Fibroblast of skin of left biceps (primary cell): ENCODE data around the gene ACER3.
"Not testable (repeated sequence)": the region's sequence is repeated elsewhere in the genome, so short reads cannot be mapped to it uniquely, and the experiment has no call there.

Source experiments
- DNase-seq, 2 experiments: peaks; one replicate each; pipeline ENCODE4 v3.0.0-alpha.2; 2013; ENCODE audit warnings: low read depth in 2 of 2

ACER3 gene

DNA sequence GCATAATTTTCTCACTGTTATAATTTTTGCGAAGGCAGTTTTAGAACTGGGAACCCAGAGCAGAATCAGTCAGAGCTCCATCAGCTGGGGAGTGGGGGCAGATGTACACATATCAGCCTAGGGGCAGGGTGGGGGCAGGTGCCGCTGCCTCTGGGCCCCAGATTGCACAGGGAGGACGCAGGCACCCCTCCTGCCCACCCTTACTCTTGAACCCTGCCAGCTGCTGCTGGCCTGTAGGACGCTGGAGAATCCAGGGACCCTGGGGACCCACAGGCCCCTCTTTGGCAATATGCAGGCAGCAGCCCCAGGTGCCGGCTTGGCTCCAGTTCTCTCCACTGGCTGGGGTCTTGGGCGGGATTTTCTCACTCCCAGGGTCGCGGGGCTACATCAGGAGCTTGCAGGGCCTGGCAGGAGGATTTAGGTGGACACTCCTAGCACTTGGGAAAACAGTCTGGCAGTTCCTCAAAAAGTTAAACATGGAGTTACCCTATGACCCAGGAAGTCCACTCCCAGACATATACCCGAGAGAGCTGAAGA, 197.3 kb downstream of the ACER3 start:
- no peak for DNase-seq

DNA sequence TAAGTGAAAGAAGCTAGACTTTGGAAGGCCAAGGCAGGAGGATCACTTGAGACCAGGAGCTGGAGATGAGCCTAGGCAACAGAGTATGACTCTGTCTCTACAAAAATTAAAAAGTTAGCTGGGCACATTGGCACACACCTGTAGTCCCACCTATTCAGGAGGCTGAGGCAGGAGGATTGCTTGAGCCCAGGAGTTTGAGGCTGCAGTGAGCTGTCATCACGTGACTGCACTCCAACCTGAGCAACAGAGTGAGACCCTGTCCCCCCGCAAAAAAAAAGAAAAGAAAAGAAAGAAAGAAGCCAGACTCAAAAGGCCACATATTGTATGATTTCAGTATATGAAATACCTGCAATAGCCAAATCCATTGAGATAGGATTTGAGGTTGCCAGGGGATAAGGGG, 198.2 kb downstream of the ACER3 start:
- DNase-seq, result no peak

DNA sequence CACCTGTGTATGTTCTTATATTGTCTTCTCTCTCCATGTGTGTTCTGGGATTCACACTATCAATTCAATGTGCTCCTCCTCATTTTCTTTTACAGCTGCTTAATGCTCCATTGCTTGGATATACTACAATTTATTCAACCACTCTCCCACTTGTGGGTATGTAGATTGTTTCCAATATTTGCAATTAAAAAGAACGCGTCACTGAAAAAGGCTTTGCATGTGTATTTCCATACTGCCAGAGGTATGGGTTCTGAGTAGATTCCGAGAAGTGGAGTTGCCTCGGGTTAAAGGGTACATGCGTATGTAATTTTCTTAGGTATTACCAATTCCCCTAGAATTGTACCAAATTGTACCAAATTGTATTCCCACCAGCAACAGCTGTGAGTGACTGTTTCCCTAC, 199.1 kb downstream of the ACER3 start:
- DNase-seq, result no peak

DNA sequence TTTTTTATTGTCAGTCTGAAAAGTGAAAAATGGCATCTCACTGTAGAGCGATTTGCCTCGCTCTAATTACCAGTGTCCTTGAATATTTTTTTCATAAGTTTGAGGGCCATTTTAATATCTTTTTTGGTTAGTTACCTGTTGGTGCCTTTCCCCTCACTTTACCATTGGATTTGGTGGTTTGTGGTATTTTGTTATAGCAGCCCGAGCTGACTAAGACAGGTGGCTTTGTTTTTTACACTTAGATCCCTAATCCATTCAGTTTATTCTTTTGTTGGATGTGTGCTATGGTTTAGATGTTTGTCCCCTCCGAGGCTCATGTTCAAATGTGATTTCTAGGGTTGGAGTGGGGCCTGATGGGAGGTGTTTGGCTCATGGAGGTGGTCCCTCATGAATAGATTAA, 199.5 kb downstream of the ACER3 start:
- DNase-seq, result no peak

DNA sequence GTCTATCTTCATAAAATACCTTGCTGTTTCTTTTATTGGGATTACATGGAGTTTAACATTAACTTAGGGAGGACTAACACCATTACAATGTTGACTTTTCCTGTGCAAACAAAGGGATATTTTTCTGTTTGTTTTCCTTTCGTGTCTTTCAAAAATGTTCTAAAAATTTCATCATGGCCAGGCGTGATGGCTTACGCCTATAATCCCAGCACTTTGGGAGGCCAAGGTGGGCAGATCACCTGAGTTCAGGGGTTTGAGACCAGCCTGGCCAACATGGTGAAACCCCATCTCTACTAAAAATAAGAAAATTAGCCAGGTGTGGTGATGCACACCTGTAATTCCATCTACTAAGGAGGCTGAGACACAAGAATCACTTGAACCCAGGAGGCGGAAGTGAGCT, 200.5 kb downstream of the ACER3 start:
- not testable (repeated sequence) for DNase-seq

DNA sequence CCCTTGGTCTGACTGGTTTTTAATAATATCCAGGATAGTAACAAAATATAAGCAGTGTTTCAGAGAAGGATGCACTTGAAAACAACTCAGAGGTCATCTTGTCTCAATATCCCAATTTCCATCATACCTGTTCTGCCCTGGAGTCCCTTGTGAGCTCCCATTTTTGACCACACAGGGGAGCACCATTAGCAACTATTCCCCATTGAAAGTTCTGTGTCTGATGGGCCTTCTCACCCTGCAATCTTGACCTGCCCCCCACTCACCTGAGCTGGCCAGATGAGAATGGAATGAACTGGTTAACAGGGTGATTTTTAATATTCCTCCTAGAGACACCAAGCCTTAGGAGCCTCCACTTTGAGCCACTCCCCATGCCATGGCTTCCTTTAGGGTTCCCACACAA, 202.2 kb downstream of the ACER3 start:
- DNase-seq, result no peak

DNA sequence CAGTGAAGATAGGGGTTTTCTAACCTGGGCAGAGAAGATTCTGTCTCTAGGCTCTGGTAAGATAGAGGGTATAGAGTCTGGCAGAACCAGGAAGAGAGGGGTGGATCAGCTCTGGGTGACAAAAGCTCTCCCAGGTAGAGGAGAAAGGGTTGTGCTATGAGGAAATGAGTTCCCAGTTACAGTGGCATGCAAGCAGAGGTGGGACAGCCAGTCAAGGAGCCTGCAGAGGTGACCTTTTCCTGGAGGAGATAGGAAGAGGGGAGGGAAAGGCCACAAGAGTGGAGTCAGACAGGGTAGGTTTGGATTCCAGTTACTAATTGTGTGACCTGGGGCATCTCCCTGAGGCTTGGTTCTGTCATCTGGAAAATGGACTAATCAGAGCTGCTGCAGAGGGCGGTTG, 202.7 kb downstream of the ACER3 start:
- DNase-seq, result no peak

DNA sequence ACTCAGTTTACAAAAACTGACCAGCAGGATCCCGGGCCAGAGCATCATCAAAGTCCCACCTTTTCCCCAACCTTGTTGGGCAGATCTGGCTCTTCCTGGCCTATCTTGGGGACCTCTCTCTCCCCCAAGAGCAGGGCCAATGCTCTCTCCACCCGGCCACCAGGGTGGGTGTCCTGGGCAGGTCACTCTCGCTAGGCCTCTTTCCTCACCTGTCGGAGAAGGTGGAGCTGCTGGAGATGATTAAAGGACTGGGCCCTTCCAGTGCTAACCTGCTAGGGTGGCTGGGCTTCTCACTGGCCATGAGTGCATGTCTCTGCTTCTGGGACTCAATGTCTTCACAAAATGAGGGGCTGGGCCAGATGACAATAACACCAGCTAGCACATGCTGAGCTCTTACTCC, 203.1 kb downstream of the ACER3 start:
- DNase-seq, result no peak

DNA sequence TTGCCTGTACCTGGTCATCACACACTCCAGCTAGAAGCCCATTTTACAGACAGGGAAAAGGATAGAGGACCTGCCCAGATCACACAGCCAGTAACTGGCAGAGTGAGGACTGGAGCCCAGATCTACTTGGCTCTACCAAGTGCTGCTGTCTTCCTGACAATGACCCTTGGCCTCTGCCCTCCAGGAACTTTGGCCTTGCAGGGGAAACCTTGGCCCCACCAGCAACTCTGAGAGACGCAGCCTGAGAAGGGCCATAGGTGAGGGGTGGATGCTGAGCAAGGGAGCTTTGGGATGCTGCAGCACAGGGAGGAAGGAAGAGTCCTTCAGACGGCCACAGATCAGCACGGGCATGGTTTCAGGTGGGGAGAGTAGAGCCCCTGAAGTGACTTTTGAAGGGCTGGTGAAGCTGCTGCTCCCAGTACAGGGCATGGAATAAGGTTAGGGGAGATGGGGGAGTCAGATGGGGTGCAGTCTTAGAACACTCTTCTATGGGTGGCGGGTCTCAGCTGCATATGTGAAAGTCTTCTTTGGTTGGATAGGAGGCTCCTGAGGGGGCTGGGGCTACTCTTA, 204.0 kb downstream of the ACER3 start:
- no peak for DNase-seq

DNA sequence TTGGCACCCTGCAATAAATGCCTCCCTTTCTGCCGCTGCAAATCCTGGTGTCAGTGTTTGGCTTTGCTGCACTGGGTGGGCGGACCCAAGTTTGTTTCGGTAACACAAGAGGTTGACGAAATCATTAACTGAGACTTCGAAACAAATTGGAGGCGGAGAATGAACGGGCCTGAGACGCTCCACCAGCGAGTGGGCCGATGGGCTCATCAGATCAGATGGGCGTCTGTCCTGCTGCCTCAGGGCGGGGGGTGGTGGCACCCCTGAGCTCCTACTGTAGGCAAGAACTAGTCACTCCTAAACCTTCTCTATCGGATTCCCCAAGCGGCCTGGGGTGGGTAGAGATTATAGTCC, 205.1 kb downstream of the ACER3 start:
- DNase-seq, result no peak

DNA sequence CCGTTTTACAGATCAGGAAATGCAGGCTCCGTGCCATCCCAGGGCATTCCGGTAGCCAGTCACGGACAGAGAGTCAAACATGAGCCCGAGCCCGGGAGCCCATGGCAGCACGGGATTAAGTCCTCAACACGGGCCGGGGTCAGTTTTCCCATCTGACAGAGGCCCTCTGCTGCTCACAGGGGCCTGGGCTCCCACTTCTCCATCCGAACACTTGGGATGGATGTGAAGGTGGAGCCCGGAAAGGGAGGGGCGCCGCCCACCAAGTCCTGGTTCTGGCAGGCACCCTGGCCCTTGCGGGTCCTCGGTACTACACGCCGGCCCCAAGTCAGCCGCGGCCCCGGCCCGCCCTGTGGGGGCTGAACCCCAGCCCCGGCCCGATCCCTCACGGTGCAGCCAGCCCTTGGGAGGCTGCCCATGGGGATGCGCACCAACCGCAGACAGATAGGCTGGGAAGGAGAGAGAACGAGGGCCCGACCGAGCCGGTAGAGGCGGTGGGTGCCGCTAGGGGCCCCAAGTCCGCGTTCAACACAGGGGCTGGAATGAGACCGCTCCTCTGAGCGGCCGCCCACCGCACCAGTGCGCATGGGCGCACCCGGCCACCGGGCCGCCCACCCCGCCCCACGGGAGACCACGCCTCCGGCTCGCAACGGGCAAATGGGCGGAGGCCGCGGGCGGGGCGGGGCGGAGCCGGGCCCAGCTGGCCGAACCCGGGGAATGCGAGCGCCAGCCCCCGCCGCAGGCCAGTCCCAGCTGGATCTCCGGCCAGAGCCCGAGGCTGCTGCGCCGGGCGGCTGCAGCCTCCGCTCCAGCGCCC, 205.7 kb downstream of the ACER3 start, which contains the start of gene CAPN5:
CAPN5 (plus strand) TSS at position 743 of the 814 bp plus-strand sequence. CDS start 17,916 bp downstream, outside the sequence.
- peak; percentile 80 to 85 for DNase-seq

DNA sequence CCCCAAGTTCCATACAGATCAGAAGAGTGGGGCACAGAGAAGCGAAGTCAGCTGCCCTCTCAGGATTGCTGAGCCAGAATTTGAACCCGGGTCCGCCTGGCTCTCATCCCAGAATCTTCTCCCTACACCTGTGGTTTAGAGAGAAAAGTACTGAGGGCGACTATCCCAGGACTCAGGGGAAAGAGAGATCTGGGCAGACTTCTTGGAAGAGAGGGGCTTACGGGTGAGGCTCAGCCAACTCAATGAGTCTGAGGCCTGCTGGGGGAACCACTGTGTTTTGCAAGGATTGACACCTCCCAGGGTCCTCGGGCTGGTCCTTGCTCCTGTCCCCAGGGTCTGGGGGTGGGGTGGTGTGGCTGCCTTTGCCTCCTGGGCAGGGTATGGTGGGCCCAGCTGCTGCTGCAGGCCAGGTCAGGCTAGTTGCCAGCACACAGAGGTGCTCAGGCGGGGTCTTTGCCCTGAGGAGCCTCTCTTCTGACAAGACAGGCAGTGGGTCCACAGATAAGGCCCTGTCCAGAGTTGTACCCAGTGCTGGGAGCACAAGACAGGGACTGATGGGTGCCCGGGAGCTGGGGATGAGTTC, 207.2 kb downstream of the ACER3 start:
- no peak for DNase-seq

DNA sequence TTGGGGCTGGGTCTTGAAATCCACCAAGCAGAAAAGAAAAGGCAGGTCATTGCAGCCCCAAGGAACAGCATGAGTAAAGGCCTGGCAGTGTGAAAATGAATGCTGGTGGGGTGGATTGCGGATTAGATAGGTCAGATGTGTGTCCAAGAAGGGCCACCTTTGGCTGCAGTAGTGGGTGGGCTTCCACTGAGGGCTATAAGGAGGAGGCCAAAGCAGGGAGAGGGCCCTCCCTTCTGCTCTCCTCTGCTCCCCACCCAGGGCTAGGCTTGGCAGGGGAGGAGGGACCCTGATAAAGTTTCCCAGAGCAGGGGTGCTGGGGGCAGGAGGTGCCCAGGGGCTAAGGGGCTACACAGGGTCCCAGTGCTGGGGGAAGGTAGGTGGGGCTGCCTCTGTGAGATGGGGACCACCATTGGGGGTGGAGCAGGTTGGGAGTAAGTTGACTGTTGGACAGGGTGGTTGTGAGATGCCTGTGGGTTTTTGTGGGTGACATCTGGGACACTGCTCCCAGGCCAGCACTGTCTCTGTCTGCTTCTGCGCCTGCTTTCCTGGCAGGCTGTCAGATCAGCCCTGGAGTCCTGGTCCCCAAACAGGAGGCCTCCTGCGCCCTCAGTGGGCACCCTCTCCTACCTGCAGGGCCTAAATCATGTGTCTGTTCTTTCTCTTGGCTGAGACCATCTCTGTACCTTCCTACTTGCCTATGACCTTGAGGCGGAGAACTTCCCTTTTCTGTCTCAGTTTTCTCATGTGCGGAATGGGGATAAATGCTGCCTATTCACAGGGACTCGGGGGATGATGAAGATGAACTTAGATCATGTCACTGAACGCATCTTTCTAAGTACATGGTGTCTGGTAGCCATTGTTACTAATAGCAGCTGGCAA, 208.0 kb downstream of the ACER3 start:
- DNase-seq, result no peak

DNA sequence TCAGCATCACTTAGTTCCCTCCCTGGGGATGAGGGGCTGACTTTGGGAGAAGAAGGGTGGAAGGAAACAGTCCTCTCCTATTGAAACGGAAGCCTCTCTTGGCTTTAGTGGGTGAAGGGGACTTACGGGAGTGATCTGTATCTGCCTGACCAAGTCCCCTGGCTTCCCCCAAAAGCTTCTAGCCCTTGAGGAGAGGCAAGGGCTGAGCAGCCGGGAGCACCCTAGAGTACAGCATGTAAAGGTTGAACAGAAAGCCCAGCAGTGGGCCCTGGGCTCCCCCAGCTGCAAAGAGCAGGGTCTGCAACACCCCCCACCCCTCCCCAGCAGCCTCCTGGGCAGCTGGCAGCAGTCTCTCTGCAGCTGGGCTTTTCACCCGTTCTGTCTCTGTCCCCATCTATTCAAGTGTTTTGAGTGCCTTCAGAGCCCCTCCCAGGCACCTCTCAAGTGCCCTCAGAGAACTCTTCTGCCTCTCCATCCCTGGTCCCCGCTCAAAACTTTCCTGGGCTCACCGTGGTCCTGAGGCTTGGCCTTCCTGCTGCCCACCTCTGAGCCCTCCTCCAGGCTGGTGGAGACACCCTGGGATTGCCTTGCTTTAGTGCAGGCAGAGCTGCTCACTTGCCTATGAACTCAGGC, 208.7 kb downstream of the ACER3 start:
- no peak for DNase-seq

DNA sequence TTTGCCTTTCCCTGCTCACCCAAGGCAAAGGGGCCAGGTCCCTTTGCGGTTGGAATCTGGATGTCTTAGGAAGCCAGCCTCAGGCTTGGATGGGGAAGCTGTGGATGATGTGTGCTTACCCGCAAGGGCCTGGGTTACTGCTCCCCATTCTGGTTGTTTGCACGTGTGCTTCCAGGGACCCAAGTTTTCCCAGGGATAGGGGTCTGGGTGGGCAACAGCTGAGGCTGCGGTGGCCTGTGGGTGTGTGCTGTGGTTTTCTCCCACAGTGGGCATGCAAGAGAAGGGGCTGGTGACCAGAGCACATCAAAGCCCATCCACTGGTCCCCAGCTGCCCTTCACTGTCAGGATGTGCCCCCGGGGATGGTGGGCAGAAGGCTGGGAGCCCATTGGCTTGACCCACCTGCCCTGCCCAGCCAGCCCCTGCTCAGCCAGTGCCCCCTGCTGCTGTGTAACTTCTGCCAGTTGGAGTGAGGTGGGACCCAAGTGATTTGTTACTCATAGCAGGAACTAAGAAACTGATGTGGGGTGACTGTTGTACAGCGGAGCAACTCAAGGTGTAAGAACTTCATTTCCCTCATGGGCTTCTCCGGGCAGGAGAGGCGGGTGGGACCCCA, 209.4 kb downstream of the ACER3 start:
- no peak for DNase-seq

DNA sequence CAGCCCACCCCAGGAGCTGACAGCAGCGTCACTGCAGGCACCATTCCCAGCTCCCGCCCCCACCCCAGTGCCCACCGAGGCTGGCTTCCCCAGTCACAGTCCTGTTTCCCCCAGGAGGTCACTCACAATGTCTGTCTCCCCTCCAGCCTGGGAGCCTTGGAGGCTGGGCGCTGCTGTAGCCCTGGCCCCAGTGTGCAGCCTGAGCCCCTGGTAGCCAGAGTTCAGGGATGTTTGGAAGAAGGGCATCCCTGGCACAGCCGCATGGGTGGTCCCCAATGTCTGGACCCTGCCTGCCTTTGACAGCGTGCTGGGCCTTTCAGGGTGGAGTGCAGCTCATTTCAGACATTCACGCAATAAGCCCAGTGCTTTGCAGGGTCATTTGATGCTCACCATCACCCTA, 210.4 kb downstream of the ACER3 start:
- DNase-seq, result no peak

DNA sequence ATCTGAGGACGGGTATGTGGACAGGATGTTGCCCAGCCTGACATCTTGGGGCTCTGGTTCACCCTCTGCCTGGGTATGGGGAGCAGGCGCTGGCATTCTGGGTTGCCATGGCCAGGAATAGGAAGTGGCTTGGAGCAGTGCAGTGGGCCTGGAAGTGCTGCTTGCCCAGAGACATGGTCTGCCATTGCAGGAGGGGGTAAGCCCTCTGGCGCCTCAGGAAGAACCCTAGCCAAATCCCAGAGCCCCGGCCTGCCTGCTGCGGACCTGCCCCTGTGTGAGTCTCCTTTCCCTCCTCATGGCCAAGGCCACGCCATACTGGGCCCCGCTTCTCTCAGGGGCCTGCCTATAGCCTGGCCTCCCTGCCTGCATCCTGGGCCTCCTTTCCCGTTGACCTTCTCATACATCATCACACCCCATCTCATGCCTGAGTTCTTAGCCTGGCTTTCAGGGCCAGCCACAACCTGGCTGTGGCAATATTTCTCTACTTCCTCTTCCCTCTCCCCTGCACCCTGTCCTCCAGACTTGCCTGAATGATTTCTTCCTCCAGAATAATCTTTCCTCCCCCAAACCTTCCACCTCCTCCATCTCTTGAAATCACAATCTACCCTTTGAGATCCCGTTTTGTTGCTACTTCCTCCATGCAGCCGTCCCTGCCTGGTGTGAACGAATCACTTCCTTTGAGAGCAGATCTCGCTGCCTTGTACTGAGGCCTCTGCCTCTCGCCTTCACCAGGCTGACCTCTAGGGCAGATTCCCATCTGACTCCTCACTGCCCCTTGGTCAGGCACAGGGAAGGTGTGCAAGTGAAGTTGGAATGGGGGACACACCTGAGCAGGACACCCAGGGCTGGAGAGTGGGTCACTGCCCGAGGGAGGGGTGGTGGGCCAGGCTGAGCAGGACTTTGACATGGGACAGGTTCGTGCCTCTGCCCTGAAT, 211.2 kb downstream of the ACER3 start:
- DNase-seq, result no peak

DNA sequence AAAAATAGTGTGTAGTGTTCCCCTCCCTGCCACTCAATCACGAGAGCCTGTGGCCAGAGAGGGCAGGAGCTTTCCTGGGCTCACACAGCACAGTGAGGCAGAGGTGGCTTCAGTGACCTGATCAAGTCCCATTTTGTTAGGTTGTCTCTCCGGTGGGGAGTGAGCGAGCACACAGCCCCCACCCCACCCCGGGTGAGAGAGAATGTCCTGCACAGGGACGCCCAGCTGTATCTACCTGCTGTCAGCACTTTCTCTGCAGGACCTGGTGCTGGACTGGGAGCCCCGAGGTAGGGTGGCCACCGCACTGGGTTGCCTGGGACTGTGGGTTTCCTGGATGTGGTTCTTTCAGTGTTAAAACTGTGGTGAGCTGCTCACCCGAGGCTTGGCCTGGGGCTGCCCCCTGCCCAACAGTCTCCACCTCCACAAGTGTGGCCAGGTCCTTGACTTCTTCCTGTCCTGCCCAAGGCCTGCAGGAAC, 212.2 kb downstream of the ACER3 start:
- no peak for DNase-seq

DNA sequence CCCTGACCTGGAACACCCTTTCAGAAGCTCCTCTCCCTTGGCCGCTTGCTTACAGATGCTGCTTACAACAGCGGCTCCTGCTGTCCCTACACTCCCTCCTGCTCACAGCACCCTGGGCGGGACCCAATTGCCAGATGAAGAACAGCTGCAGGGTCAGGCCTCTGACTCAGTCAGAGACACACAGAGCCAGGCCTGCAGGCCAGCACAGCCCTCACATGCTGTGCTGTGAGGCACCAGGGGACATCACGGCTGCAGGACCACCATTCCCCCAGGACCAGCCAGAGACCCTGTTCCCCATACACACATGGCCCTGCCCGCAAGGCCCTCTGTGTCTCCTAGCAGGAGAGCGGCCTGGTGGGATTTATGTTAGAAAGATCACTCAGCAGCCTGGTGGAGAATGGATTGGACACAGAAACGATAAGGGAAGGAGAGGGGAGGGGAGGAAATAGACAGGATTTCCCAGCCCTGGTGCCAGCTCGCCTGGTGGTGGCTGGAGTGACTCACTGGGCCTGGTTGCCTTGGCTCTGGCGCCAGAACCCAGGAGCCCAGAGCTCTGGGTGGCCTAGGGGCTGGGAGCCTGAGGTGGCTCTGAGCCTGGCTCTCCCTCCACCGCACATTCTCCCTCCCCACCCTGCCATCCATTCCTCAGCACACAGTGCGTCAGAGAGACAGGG, 212.7 kb downstream of the ACER3 start:
- peak; percentile 65 to 68 for DNase-seq
